NCI-H748 (cell line): Measurements from ENCODE around the gene CDH4.

Experiments
- DNase-seq: peaks from one replicate; lab custom pipeline; 2025; ENCODE audit not compliant: unreplicated experiment; lab: John Stamatoyannopoulos, UW

Gene CDH4

DNA sequence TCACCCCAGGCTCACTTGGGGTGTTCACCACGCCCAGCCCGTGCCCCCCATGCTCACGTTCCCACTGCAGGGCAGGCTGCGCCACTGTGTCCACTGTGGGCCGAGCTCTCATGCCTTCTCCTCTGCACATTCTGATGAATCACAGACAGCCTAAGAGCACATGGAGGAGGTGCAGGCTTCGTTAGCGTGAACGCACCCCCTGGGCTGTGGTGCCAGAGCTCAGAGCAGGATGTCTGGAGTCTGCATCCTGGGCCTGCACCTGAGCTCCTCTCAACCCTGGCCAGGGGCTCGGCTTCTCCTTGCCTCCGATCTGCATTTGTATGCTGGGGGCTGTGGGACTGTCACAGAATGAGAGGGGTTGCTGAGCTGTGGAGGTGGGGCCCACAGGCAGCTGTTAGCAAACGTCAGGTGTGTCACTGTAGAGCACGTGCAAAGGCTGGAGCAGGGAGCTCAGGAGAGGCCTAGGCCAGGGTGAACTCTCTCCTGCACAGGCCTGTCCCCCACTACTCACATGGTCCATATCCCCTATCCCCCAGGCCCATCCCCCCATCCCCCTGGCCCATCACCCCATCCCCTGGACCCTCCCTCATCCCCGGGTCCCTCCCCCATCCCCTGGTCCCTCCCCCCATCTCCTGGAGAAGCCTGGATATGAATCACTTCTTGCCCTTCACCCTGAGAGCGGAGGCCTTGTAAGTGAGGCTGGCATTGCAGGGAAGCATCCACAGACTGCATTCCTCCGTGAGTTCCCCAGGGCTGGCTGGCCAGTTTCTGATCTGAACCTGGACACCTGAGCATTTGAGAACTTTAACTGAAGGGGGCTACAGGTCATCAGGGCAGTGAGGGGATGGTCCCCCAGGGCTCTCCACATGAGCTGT is 504.1 kb downstream of the CDH4 start:
- DNase-seq, result no peak

DNA sequence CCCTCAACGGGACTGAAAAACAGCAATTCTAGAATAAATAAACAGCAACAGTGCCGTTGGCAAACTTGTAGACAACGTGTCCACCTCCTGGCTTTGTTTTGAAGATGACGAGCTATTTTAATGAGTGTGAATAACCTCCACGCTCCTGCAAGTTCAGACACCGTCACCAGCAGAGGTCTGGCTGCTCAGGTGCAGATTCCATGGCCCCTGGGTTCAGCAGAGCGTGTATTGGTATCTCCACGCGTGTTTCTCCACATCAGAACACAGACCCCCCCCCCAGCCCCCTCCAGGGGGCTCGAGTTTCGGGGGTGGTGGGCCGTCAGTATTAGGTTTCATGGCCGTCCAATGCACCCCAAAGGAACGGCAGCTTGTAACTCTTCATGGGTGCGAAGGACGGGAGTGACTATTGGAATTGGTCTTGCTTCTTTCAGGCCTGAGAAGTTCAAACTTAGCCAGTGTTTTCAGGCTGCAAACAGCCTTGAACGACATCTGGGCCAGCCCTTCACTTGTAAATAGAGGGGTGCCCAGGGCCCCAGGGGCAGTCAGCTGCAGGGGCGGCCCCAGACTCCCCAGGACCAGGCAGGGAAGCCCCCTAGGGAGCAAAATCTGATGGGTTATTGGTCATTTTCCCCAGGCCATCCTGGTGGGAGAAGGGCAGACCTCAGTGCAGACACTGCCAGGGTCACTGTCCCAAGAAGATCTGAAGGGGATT is 505.1 kb downstream of the CDH4 start:
- DNase-seq, result no peak

DNA sequence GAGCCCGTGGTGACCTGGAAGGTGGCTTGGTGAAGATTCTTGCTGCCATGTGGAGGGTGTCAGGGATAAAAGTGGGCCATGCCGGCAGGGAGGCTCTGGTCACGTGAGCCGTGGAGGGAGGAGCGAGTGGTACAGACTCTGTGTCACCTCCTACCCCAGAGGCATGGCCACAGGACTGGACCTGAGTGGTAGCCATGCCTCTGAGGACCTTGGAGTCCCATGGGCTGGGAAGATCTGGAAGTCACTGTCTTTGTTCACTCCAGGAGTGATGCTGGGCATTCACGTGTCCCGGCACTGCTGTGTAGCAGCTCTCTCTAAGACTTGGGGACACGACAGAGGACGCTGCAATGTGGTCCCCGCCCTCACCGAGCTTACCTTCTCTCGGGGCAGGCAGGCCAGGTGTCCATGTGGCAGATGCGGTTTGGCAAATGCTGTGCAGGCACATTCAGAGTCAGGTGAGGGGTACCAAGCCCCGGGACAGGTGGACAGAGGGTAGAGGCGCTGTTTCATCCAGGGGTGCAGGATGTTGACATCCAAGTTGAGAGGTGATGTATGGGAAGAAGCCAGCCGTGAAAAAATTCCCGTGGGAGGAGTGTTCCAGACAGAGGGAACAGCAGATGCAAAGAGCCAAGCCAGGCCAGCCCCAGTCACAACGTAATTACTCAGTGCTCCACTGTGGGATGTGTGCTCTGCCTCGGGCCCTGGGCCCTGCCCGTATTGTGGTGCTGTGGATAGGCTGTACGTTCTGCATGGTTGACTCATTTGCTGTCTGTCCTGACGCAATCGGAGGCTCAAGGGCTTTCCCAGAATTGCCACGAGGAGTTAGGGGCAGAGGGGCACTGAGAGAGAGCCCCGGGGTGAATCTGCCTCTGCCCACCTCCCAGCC is 505.9 kb downstream of the CDH4 start:
- no peak for DNase-seq

DNA sequence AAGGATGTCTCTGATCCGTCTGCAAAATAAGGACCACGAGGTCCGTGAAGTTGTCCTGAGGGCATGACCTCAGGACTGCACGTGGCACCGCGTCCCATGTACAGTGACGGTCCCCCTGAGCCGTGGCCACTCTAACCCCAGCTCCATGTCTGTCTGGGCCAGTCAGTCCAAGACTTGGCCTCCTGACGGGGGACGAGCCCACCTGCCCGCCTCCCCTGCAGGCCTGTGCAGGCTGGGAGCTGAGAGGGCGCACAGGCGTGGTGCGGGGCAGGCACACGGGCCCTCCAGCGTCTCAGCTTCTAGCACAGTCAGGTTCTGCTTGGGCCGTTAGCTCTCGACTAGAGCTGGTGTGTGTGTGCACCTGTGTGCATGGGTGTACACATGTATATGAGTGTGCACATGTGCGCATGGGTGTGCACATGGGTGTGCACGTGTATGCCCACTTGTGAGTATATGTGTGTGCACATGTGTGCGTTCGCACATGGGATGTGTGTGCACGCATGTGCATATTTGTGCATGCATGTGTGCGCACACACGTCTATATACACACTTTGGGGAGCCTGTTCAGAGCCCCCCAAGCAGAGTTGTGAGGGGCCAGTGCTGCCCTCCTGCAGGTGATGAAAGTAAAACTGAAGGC is 506.6 kb downstream of the CDH4 start:
- no peak for DNase-seq

DNA sequence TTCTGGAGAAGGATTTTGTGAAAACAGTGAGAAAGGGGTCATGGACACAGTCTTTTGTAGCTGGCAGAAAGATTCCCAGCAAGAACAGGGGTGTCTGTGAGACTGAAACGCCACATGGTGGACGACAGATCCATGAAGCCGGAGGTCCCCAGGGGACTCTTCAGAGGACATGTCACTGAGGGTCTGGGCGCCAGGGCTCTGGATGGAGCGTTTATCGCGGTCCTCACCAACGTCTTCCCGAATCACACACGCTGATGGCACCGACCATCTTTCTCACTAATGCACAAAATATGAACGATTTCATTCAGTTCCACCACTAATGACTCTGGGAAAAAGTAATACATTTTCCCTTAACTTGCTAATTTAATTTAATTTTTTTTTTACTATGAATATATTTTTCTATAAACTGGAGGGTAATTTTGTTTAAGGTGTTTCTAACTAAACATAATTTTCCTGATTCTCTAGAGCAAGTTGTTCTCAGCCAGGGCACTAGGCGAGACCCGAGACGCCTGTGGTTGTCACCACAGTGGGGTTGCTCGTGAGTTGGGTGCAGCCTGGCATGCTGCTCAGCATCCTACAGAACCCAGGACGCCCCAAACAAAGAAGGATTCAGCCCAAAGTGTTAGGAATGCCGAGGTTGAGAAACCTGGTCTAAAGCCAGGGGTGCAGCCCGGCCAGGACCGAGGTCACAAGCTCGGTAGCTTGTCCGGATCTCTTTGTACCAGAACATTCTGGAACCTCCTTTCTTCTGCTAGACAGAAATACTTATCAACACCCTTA is 507.4 kb downstream of the CDH4 start:
- no peak for DNase-seq

DNA sequence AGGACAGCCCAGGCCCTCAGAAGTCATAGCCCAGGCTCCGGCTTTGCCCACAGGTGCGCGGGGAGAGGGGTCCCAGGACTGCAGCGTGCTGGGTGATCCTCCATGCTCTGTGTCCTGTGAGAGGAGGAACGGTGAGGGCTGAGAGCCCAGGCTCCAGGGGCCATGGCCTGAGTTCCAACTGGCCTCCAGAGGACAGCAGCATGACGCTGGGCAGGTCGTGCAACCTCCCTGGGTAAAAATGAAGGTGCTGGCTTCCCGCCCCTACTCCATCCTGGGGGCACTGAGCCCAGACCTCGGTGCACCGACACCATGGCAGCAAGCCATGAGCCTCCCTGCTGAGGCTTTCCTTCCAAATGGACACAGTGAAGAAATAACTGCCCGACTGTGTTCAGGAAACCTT is 508.3 kb downstream of the CDH4 start:
- DNase-seq, result no peak

DNA sequence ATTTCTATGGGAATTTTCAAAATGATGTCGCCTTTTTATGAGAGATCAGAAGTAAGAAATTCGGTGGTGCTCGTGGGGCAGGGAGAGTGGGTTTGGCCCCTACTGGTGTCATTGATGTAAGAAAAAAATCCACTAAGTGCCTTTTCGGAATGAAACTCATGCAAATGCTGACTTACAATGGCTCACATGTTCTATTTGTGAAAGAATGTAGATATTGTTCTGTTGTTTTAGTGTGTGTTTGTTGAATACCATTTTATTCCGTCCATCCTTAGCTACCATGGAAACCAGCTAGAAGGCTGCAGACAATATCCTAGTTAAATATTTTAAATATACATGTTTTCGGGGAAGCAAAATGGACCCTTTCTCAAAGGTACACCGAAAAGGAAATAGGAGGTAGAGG is 508.7 kb downstream of the CDH4 start:
- no peak for DNase-seq

DNA sequence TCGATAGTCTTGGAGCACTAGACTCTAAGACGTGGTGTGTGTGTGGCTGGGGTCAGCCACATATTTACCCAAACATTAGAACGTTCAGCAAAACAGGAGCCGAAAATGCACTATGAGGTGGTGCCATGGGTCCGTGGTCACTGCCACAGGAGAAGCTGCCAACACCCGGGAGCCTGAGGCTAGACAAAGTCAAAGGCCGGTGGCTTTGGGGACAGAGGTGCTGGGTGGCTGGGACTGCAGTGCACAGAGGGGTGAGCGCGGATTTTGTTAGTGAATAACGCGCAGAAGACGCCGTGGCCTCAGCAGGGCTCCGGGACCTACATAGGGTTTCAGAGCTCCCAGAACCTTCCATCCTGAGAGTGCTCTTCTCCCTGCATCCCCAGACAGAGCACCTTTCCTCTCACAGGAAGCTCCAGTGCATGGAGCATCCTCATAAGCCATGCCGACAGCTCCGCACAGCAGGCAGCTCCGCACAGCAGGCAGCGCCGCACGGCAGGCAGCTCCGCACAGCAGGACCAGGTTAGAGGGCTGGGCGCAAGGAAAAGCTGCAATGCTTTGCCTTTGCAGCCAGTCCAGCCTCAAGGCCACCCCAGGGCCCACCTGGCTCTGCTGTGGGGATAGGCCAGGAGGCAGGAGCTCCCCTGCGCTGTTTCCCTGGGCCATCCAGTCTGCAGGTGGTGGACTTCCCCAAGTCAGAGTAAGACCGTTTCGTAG is 509.5 kb downstream of the CDH4 start:
- no peak for DNase-seq

DNA sequence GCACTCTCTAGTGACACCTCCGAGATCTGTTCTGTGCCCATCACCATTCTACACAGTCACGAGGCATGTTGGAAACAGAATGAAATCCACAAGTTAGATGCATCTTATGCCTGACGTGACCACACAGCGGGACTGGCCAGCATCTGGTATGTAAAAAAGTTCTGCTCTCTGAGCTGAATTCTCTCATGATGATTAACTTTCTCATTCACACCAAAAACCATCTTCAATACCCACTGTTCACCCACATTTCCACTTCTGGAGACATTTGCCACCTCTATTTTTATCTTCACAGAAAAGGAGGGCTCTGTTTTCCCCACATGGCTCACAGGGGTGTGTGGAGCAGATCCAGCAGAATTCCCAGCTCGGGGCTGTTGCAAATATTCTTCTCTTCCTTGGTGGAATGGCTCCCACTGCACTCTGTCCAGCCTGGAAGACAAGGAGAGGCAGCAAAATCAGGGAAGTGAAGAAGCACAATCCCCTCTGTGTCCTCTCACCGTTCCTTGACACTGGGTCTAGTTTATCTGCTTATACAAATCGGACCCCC is 510.2 kb downstream of the CDH4 start:
- no peak for DNase-seq

DNA sequence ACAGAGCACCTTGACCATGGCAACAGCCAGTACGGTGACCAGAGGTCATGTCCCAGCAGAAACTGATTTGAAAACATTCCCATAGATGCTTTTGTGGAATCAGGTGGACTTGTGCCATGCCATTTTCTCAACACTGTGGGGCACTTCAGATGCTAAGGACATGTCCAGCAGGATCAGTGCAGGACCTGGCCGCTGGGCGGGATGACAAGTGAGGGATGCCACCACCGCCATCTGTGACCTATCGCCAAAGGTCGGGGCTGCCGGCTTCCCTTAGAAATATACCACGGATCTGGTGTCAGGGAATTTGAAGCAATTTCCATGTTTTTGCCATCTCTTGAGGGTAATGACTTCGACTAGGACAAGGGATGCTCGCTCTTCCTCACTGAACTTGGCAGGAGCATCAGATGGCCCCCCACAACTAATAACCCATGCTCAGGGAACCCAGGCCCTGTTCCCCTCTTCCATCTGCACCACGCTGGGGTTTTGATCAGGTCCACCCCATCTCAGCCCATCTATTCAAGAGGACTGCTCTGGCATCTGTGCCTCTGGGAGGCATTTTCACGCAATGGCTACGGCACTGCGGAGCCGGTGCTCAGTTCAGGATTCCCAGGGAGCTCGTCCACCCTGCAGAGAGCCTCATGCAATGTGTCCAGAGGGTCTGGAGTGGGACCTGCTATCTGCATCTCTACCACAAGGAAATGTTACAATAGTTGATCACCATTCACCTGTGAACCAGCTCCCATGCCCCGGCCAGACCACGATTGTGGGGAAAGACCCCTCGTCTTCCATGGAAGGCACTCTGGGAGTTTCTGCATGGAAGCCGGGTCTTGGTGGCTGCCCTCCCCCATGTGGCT is 511.1 kb downstream of the CDH4 start:
- no peak for DNase-seq

DNA sequence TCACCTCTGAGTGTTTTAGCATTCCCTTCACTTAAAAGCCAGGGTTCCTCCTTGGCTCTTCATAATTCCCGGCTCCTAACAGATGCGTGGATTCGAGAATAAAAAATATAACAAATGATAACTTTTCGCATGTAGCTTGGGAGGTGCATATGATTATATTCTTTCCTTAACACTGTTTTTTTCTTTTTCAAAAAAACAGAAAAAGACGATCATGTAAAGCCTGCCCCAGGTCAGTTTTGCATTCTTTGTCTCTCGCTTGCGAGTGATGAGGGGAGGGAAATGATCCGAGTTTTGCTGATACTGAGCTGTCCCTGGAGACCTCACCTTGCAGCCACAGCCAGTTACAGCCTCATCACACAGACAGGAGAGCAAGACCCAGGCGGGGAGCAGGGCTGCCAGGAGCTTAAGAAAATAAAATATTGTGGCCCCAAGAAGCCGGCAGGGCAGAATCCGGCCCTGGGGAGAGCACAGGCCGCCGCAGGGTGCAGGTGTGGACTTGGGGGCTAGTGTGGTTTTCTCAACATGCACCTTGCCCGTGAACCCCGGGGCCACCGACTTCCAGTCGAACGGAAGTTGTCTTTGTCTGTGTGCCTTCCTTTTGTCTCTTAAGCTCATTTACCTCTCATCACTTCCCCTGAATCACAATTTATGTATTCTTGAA is 511.8 kb downstream of the CDH4 start:
- no peak for DNase-seq

DNA sequence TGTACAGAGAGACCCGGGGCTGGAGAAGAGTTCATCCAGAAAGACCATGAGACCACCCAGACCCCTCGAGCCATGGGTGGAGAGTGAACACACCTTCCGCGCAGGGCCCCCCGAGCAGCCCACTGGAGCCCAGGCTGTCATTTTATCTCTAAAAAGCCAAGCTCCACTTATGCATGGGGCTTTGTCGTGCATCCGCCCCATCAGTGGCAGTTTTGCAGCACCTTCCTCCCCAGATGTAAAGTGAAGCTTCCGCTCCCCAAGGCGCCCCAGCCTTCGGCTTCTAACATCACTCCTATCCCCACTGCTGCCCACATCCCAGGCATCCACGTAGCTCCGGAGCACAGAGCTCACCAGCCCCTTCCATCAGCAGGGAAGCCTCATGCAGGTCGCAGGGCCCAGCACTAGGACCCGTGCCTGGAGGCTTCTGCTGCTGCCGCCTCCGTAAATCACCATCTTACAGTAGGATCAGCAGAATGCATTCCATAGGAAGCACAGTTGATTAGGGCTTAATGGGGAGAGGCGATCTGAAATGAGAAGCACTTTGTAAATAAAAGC is 512.5 kb downstream of the CDH4 start:
- no peak for DNase-seq

DNA sequence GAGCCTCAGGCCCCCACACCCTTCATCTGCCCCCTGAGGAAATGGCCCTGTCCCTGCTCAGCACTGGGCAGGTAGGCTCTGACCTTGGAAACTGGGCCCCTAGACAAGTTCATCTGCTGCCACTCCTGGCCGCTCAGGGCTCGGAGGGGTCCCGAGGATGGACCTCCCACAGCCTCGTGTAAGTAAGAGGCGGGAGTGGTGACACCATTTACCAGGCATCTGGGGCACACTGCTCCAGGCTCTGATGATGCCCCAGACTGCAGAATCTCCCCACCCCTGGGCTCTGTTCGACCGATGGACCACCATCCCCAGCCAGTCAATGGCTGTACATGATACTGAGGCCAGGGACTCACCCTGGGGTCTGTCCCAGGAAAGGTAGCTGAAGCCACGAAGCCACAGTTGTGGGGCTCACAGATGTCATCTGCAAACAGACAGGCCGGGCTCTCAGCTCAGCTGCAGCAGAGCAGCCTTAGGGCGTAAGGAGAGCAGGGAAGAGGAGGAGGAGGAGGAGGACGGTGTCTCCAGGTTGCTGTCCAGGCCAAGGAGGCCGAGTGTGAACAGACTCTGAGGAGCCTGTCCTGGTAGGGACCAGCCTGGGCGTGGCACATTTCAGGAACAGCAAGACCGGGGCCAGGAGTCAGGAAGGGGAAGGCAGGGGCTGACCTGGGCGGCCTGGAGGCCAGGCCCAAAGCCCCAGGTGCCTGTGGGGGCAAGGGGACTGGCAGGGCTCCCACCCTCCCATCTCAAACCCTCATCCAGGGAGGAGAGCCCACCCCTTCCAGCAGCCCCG is 513.2 kb downstream of the CDH4 start:
- no peak for DNase-seq

DNA sequence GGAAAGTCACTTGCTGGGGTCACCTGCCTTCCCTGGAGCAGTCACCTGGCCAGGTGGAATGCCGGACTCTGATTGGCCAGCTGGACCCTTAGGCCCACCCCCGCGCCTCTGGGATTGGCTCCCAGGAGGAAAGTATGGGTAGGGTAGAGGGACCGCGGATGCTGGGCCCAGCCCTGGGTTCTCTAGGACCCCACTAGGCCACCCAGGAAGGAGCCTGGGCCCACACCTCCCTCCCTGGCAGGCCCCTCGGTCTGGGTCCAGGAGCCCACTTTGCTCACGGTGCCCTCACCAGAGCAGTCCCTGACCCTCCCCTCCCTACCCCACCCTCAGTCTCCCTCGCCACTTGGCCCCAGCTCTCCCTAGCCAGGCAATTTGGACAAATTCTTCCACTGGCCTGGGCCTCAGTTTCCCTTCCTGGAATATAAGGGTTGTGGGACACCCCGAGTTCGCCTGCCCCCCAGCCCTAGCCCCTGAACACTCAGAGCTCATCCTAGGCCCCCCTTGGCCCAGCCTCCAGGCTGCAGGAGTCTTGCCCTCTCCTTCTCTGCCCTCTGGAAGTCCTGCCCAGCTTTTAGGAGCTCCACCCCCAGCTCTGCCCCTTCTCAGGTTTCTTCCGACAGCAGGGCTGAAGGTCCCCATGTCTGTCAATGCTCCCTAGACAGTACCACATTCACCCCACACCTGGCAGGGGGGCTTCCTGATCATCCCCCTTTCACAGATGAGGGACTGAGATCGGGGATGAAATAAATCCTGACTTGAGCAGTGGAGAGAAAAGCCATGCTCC is 514.0 kb downstream of the CDH4 start:
- DNase-seq, result no peak

DNA sequence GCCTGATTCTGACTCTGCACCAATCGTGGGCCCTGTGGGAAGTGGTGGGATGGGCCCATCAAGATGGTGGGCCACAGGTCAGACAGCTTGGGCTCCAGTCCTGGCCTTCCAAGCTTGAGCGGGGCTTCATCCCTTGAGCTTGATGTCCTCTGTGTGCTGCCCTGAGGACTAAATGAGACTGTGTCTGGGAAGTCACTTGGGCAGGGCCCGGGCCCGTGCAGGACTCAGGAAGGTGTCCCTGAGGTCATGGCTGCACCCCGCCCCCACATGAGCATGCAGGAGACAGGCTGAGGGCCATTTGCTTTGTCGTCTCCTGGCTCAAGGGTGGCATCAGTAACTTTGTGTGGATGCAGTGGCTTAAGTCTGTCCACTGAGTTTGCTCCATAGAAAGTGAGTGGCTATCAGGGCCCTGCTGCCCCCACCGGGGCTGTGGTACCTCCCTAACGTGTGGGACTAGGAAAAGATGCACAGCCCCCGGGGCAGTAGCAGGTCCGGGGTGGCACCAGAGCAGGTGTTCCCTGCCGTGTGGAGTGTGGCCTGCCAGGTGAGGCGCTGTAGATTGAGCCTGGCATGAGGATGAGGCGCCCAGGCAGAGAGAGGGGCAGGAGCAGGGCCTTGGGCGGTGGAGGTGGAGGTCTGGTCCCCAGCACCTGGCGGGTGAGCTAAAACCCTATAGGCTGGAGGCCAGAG is 515.0 kb downstream of the CDH4 start:
- no peak for DNase-seq
